IPS-20b (cell line): ENCODE measurements around the gene RRP1.
A peak's percentile ranks its signal among the peaks of the same experiment; 100 is the strongest.

ENCODE experiments used
- H3K27ac ChIP-seq: one replicate; pipeline ENCODE4 v1.5.1; 2013; ENCODE audit warnings: low read length
- H3K27me3 ChIP-seq: 2 replicates; pipeline ENCODE4 v1.6.1; 2013; ENCODE audit warnings: mild to moderate bottlenecking, low read length, inconsistent platforms; ENCODE audit not compliant: insufficient read depth
- H3K36me3 ChIP-seq: 2 replicates; pipeline ENCODE4 v1.6.1; 2013; ENCODE audit warnings: low read depth, mild to moderate bottlenecking, inconsistent platforms, low read length, moderate library complexity; ENCODE audit not compliant: insufficient read depth
- H3K4me1 ChIP-seq: 2 replicates; pipeline ENCODE4 v1.6.1; 2013; ENCODE audit warnings: mild to moderate bottlenecking, control low read depth, inconsistent platforms, low read length, moderate library complexity; ENCODE audit not compliant: insufficient read depth
- H3K4me3 ChIP-seq: 2 replicates; pipeline ENCODE4 v1.5.1; 2013; ENCODE audit warnings: mild to moderate bottlenecking, low read length, inconsistent platforms
- H3K9ac ChIP-seq: 2 replicates; pipeline ENCODE4 v1.6.1; 2013; ENCODE audit warnings: low read depth, mild to moderate bottlenecking, inconsistent platforms, low read length, moderate library complexity
- H3K9me3 ChIP-seq: 2 replicates; pipeline ENCODE4 v1.6.1; 2013; ENCODE audit warnings: mild to moderate bottlenecking, low read depth, low read length, inconsistent platforms; ENCODE audit not compliant: insufficient read depth

The RRP1 gene

GRCh38 chr21:43782431-43783097, 6.8 kb upstream of the RRP1 start:
- H3K4me1 ChIP-seq, result no peaks in the 10 kb centered on the region
- H3K9ac ChIP-seq, result no peak overlapping the region
- H3K9me3 ChIP-seq, result no peaks in the 10 kb centered on the region
- H3K27me3 ChIP-seq, result no peaks in the 10 kb centered on the region; the same call in 1 of the 2 replicates
- H3K27ac ChIP-seq, result no peak overlapping the region
- no peaks in the 10 kb centered on the region for H3K36me3 ChIP-seq
- no peak overlapping the region for H3K4me3 ChIP-seq

GRCh38 chr21:43783098-43783700, 6.2 kb upstream of the RRP1 start:
- H3K9ac ChIP-seq, result no peak overlapping the region
- H3K4me3 ChIP-seq, result no peak overlapping the region
- H3K9me3 ChIP-seq, result no peaks in the 10 kb centered on the region
- no peaks in the 10 kb centered on the region; the same call in 1 of the 2 replicates for H3K27me3 ChIP-seq
- no peaks in the 10 kb centered on the region for H3K4me1 ChIP-seq
- H3K27ac ChIP-seq, result no peak overlapping the region
- H3K36me3 ChIP-seq, result no peaks in the 10 kb centered on the region

- H3K4me3 ChIP-seq, result no peak overlapping the region
- H3K9ac ChIP-seq, result no peak overlapping the region
- no peaks in the 10 kb centered on the region for H3K9me3 ChIP-seq
- no peak overlapping the region for H3K27ac ChIP-seq
- no peaks in the 10 kb centered on the region; the same call in 1 of the 2 replicates for H3K27me3 ChIP-seq
- H3K4me1 ChIP-seq, result no peaks in the 10 kb centered on the region
- H3K36me3 ChIP-seq, result no peaks in the 10 kb centered on the region
Observed at GRCh38 chr21:43785134-43785533, 4.2 kb upstream of the RRP1 start.

- no peak overlapping the region for H3K9ac ChIP-seq
- H3K4me1 ChIP-seq, result no peaks in the 10 kb centered on the region
- H3K4me3 ChIP-seq, result no peak overlapping the region
Observed at GRCh38 chr21:43786300-43786806, 3.0 kb upstream of the RRP1 start.

GRCh38 chr21:43786807-43787440, 2.5 kb upstream of the RRP1 start:
- H3K27me3 ChIP-seq, result no peaks in the 10 kb centered on the region; the same call in 1 of the 2 replicates
- no peak overlapping the region for H3K9ac ChIP-seq
- no peak overlapping the region for H3K27ac ChIP-seq
- no peaks in the 10 kb centered on the region for H3K9me3 ChIP-seq
- peaks cover 14% of the 10 kb centered on the region for H3K36me3 ChIP-seq
- H3K4me3 ChIP-seq, result no peak overlapping the region
- H3K4me1 ChIP-seq, result no peaks in the 10 kb centered on the region

More at GRCh38 chr21:43786300-43786806, 3.0 kb upstream of the RRP1 start:
- no peaks in the 10 kb centered on the region; the same call in 1 of the 2 replicates for H3K27me3 ChIP-seq
- no peaks in the 10 kb centered on the region for H3K9me3 ChIP-seq
- peaks cover 9% of the 10 kb centered on the region for H3K36me3 ChIP-seq
- H3K27ac ChIP-seq, result no peak overlapping the region

DNA sequence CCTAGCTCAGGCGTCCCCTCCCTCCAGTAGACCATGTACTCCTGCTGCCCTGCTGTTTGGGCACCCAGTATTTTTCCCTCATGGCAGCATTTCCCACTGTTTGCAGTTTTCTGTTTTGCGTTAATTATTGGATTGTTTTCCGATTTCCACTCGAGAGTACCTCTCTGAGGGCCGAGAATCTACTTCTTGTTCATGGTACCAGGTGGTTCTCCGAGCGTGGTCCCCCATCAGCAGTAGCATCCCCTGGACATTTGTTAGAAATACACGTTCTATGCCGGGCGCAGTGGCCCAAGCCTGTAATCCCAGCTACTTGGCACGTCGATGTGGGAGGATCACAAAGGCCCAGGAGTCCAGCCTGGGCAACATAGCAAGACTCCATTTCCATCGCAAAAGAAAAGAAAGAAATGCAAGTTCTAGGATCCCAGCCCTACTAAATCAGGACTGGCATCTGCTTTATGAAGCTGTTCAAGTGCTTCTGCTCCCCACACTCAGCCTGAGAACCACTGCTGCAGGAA, 690 bp downstream of the RRP1 start:
- Histone ChIP-seq H3K36me3 (peaks cover 46% of the 10 kb centered on the region), H3K4me3 (peak overlapping the region; percentile 100), H3K9me3 (no peaks in the 10 kb centered on the region), H3K4me1 (no peaks in the 10 kb centered on the region), H3K27ac (no peak overlapping the region), H3K9ac (peak overlapping the region; percentile 97), H3K27me3 (no peaks in the 10 kb centered on the region; the same call in 1 of the 2 replicates)

- no peak overlapping the region for H3K9ac ChIP-seq
- no peaks in the 10 kb centered on the region for H3K27me3 ChIP-seq
- peaks cover 69% of the 10 kb centered on the region for H3K36me3 ChIP-seq
- H3K27ac ChIP-seq, result no peak overlapping the region
- H3K4me1 ChIP-seq, result no peaks in the 10 kb centered on the region
- H3K9me3 ChIP-seq, result no peaks in the 10 kb centered on the region
- no peak overlapping the region for H3K4me3 ChIP-seq
Observed at GRCh38 chr21:43792406-43792805, 3.0 kb downstream of the RRP1 start.

DNA sequence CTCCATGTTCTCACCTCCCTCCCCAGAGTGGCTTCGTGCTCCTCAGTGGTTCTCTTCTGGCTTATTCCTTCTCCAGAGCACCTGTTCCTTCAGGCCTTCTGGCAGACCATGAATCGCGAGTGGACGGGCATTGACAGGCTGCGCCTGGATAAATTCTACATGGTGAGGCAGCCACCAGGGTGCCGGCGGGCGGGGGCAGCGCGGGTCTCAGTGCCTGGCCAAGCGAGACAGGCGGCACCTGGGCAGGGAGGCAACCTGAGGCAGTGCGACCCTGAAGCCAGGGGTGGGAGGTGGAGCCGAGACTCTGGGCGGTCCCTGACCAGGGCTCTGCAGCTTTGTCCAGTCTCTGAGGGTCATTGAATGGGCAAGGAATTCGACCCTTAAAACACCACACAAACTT, 3.9 kb downstream of the RRP1 start:
- H3K9ac ChIP-seq, result no peak overlapping the region
- H3K27me3 ChIP-seq, result no peaks in the 10 kb centered on the region
- H3K9me3 ChIP-seq, result no peaks in the 10 kb centered on the region
- H3K4me1 ChIP-seq, result no peaks in the 10 kb centered on the region
- peaks cover 77% of the 10 kb centered on the region for H3K36me3 ChIP-seq
- no peak overlapping the region for H3K27ac ChIP-seq
- H3K4me3 ChIP-seq, result no peak overlapping the region

GRCh38 chr21:43794311-43794710, 4.9 kb downstream of the RRP1 start:
- no peaks in the 10 kb centered on the region for H3K4me1 ChIP-seq
- H3K4me3 ChIP-seq, result no peak overlapping the region
- no peak overlapping the region for H3K27ac ChIP-seq
- H3K9me3 ChIP-seq, result no peaks in the 10 kb centered on the region
- no peaks in the 10 kb centered on the region for H3K27me3 ChIP-seq
- H3K36me3 ChIP-seq, result peaks cover 88% of the 10 kb centered on the region
- no peak overlapping the region for H3K9ac ChIP-seq

- Histone ChIP-seq H3K9ac (no peak overlapping the region), H3K36me3 (peaks cover 94% of the 10 kb centered on the region), H3K9me3 (no peaks in the 10 kb centered on the region), H3K27me3 (no peaks in the 10 kb centered on the region), H3K4me1 (no peaks in the 10 kb centered on the region), H3K4me3 (no peak overlapping the region), H3K27ac (no peak overlapping the region)
Observed at GRCh38 chr21:43794857-43795256, 5.5 kb downstream of the RRP1 start.

DNA sequence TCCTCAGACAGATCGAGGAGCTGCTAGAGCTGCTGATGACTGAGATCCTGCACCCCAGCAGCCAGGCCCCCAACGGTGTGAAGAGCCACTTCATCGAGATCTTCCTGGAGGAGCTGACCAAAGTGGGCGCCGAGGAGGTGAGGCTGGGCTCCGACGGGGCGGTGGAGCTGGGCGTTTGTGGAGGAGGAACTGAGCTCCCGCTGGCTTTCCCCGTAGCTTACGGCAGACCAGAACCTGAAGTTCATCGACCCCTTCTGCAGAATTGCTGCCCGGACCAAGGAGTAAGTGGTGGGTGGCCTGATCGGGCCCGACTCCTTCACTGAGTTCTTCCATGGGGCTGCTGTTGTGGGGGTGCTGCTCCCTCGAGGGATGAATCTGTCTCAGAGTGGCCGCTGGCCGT, 8.0 kb downstream of the RRP1 start:
- no peaks in the 10 kb centered on the region for H3K4me1 ChIP-seq
- H3K9ac ChIP-seq, result no peak overlapping the region
- no peak overlapping the region for H3K27ac ChIP-seq
- peaks cover 100% of the 10 kb centered on the region for H3K36me3 ChIP-seq
- H3K27me3 ChIP-seq, result no peaks in the 10 kb centered on the region
- H3K9me3 ChIP-seq, result no peaks in the 10 kb centered on the region
- no peak overlapping the region for H3K4me3 ChIP-seq
